ENCODE measurements around the gene AMIGO1.

Gene AMIGO1

GRCh38 chr1:109476825-109477224, 32.7 kb downstream of the AMIGO1 start:
- TF ChIP-seq CTCF (IDR thresholded peaks at IDR 0.05), result no peak

- TF ChIP-seq CTCF (IDR thresholded peaks at IDR 0.05), result no peak
Observed at GRCh38 chr1:109475261-109475660, 34.3 kb downstream of the AMIGO1 start.

GRCh38 chr1:109474697-109475096, 34.8 kb downstream of the AMIGO1 start:
- no peak for TF ChIP-seq CTCF (IDR thresholded peaks at IDR 0.05)

GRCh38 chr1:109472779-109473178, 36.7 kb downstream of the AMIGO1 start:
- TF ChIP-seq CTCF (IDR thresholded peaks at IDR 0.05), result no peak

- no peak for TF ChIP-seq CTCF (IDR thresholded peaks at IDR 0.05)
Observed at GRCh38 chr1:109470245-109470644, 39.3 kb downstream of the AMIGO1 start.

GRCh38 chr1:109468903-109469302, 40.6 kb downstream of the AMIGO1 start:
- TF ChIP-seq CTCF (IDR thresholded peaks at IDR 0.05), result no peak

- no peak for TF ChIP-seq CTCF (IDR thresholded peaks at IDR 0.05)
Observed at GRCh38 chr1:109468061-109468460, 41.5 kb downstream of the AMIGO1 start.

- TF ChIP-seq CTCF (IDR thresholded peaks at IDR 0.05), result no peak
Observed at GRCh38 chr1:109467301-109467777, 42.2 kb downstream of the AMIGO1 start.
